Fibroblast of lung (primary cell): ENCODE data around the gene ZNF516. TPM values are rescaled to one million over a fixed set of nuclear protein-coding genes. Genes with fewer than 3 reads are reported as not detected.

Experiments used
- DNase-seq, 2 donors: peaks; one replicate each; pipeline versions ENCODE4 v3.0.0 to v3.0.0-alpha.2; 2010; ENCODE audit warnings: low read depth in 2 of 2
- H2AFZ ChIP-seq: 2 replicates; pipeline ENCODE4 v1.5.1; 2012; ENCODE audit warnings: low read length, control low read depth, inconsistent platforms
- H3K27ac ChIP-seq: 2 replicates; pipeline ENCODE4 v1.5.1; 2011; ENCODE audit warnings: low read length, control low read depth; ENCODE audit not compliant: insufficient read depth
- H3K27me3 ChIP-seq: 2 replicates; pipeline ENCODE4 v1.5.1; 2011; ENCODE audit warnings: mild to moderate bottlenecking, low read length; ENCODE audit not compliant: control insufficient read depth, insufficient read depth
- H3K36me3 ChIP-seq: 2 replicates; pipeline ENCODE4 v1.5.1; 2011; ENCODE audit warnings: low read length; ENCODE audit not compliant: control insufficient read depth, insufficient read depth
- H3K4me1 ChIP-seq: 2 replicates; pipeline ENCODE4 v1.5.1; 2011; ENCODE audit warnings: low read length; ENCODE audit not compliant: control insufficient read depth, insufficient read depth; ENCODE audit errors: extremely low read depth
- H3K4me2 ChIP-seq: 2 replicates; pipeline ENCODE4 v1.5.1; 2011; ENCODE audit warnings: low read length, control low read depth; ENCODE audit not compliant: insufficient read depth; ENCODE audit errors: extremely low read depth
- H3K4me3 ChIP-seq, 4 experiments: fragments of 200-600 bp in 1 of 4; sonication (generic) in 1 of 4; replicated peaks in 1 of 4; 2 replicates each; pipeline ENCODE4 v1.5.1; 2011 to 2016; ENCODE audit warnings: low read length in 4 of 4, low read depth in 3 of 4, mild to moderate bottlenecking in 3 of 4, control low read depth in 2 of 4, inconsistent platforms in 1 of 4, mixed read lengths in 1 of 4; ENCODE audit not compliant: insufficient read depth in 1 of 4; ENCODE audit errors: control extremely low read depth in 1 of 4
- H3K79me2 ChIP-seq: 2 replicates; pipeline ENCODE4 v1.5.1; 2012; ENCODE audit warnings: mild to moderate bottlenecking, low read length, inconsistent platforms; ENCODE audit not compliant: control insufficient read depth, insufficient read depth
- H3K9ac ChIP-seq: 2 replicates; pipeline ENCODE4 v1.5.1; 2011; ENCODE audit warnings: mild to moderate bottlenecking, low read length, control low read depth; ENCODE audit not compliant: insufficient read depth
- H3K9me3 ChIP-seq: 2 replicates; pipeline ENCODE4 v1.5.1; 2012; ENCODE audit warnings: low read depth, low read length; ENCODE audit not compliant: control insufficient read depth, insufficient read depth
- H4K20me1 ChIP-seq: 2 replicates; pipeline ENCODE4 v1.5.1; 2011; ENCODE audit warnings: low read length; ENCODE audit not compliant: control insufficient read depth, insufficient read depth; ENCODE audit errors: extremely low read depth
- CTCF ChIP-seq, 2 donors: IDR thresholded peaks in 1 of 2; conservative IDR thresholded peaks in 1 of 2; 1 replicate in 1 of 2; 2 replicates in 1 of 2; pipeline ENCODE4 v1.5.1; 2011 to 2012; ENCODE audit warnings: low read length in 2 of 2, control low read depth in 1 of 2, inconsistent platforms in 1 of 2, low read depth in 1 of 2, mild to moderate bottlenecking in 1 of 2
- EZH2 ChIP-seq: IDR thresholded peaks from 2 replicates; pipeline ENCODE4 v1.5.1; 2012; ENCODE audit warnings: low read length, control low read depth, mild to moderate bottlenecking; ENCODE audit errors: missing control alignments
- polyA plus RNA-seq, 2 donors: library from polyadenylated mRNA; depleted of rRNA in 1 of 2; stranded (reverse) in 1 of 2; unstranded in 1 of 2; fragments of >200 nt; gene quantifications; 2 replicates each; pipeline ENCODE4 v1.2.1, GENCODE V29; 2011 to 2012; ENCODE audit warnings: missing spikeins in 1 of 2
- total RNA-seq: library from RNA; depleted of rRNA; stranded (reverse); fragments of >200 nt; gene quantifications from 2 replicates; pipeline ENCODE4 v1.2.1, GENCODE V29; 2014

Gene ZNF516
- total and polyA plus RNA-seq, 2 donors (not counting 1 experiment from before 2014, with no cell fraction given): 7.9 to 32.7 TPM

GRCh38 chr18:76314496-76314895 lies 180.5 kb downstream of the ZNF516 start:
- no peaks in the 10 kb centered on the region for H3K79me2 ChIP-seq
- H3K4me3 ChIP-seq: no peak overlapping the region
- H3K9me3 ChIP-seq: no peaks in the 10 kb centered on the region
- no peak overlapping the region for H3K9ac ChIP-seq
- H3K27me3 ChIP-seq: no peaks in the 10 kb centered on the region
- TF ChIP-seq CTCF (conservative IDR thresholded peaks at IDR 0.05 in 1 of 2, IDR thresholded peaks at IDR 0.05 in 1 of 2; ENCODE audit: low read depth in 1 of 2, low read length in 2 of 2): no peak
- no peak for TF ChIP-seq EZH2
- no peaks in the 10 kb centered on the region for H3K4me1 ChIP-seq
- no peak for DNase-seq
- H3K4me2 ChIP-seq: no peak overlapping the region
- no peak overlapping the region for H3K27ac ChIP-seq
- no peaks in the 10 kb centered on the region for H3K36me3 ChIP-seq
- H2AFZ ChIP-seq: no peak overlapping the region
- H4K20me1 ChIP-seq: no peaks in the 10 kb centered on the region

- H3K4me2 ChIP-seq: no peak overlapping the region
- no peaks in the 10 kb centered on the region for H3K9me3 ChIP-seq
- DNase-seq: no peak
- no peak overlapping the region for H3K9ac ChIP-seq
- H4K20me1 ChIP-seq: no peaks in the 10 kb centered on the region
- no peak overlapping the region for H3K4me3 ChIP-seq
- H3K36me3 ChIP-seq: no peaks in the 10 kb centered on the region
- no peaks in the 10 kb centered on the region for H3K79me2 ChIP-seq
- H3K4me1 ChIP-seq: no peaks in the 10 kb centered on the region
- no peak overlapping the region for H3K27ac ChIP-seq
- no peaks in the 10 kb centered on the region for H3K27me3 ChIP-seq
- no peak overlapping the region for H2AFZ ChIP-seq
- no peak for TF ChIP-seq CTCF (conservative IDR thresholded peaks at IDR 0.05 in 1 of 2, IDR thresholded peaks at IDR 0.05 in 1 of 2; ENCODE audit: low read depth in 1 of 2, low read length in 2 of 2)
- no peak for TF ChIP-seq EZH2
Observed at GRCh38 chr18:76314015-76314414, 181.0 kb downstream of the ZNF516 start.
